DOHH2 (cell line): ENCODE measurements around the gene UTRN.

Source experiments
- CTCF ChIP-seq: fragments of 200-600 bp; sonication (generic); IDR thresholded peaks from one replicate; pipeline ENCODE4 v1.5.1; 2014; ENCODE audit warnings: antibody characterized with exemption, mild to moderate bottlenecking, low read depth, low read length; ENCODE audit not compliant: poor library complexity, severe bottlenecking
- EZH2phosphoT487 ChIP-seq: fragments of 200-600 bp; sonication (generic); IDR thresholded peaks from 2 replicates; pipeline ENCODE4 v1.6.1; 2017; ENCODE audit warnings: borderline replicate concordance, mild to moderate bottlenecking, antibody characterized with exemption, low read length, moderate library complexity, mixed read lengths

- TF ChIP-seq CTCF, result no peak
- TF ChIP-seq EZH2phosphoT487, result no peak
Measured at GRCh38 chr6:144294016-144294415, 8.9 kb downstream of the UTRN start.
